HCT116 (cell line): Measurements from ENCODE around the gene BRD9. TPM values are rescaled to one million over a fixed set of nuclear protein-coding genes. Genes with fewer than 3 reads are reported as not detected.

Experiments used
- ATAC-seq: fragments of 200-7000 bp; cut with Tn5 transposase; 2 replicates; pipeline ENCODE4 v1.9.1; 2020; ENCODE audit warnings: mild to moderate bottlenecking, moderate library complexity
- BruUV-seq: library from RNA; stranded (reverse); fragments of 400-500 nt; replicated peaks from 2 replicates; lab custom pipeline; 2021; lab: Mats Ljungman, UMichigan
- CTCF ChIA-PET: fragments of 300-600 bp; sonication (Branson Sonifier 250); formaldehyde crosslinking; loops from one replicate; lab custom pipeline; 2021; ENCODE audit warnings: antibody characterized with exemption; lab: Charles Lee
- POLR2A ChIA-PET: fragments of 300-600, 350-600 bp; sonication (Branson Sonifier 250); formaldehyde crosslinking; loops from one replicate; lab custom pipeline; 2021; ENCODE audit warnings: antibody characterized with exemption; lab: Charles Lee
- RAD21 ChIA-PET, 2 experiments: fragments of 300-600 bp; sonication (Branson Sonifier 250); formaldehyde crosslinking; loops; one replicate each; lab custom pipeline; 2023; ENCODE audit warnings: low total read pairs in 2 of 2; ENCODE audit not compliant: uncharacterized antibody in 2 of 2, unreplicated experiment in 2 of 2, low non-redundant PET in 1 of 2; lab: Charles Lee
- DNase-seq: peaks from one replicate; pipeline ENCODE4 v3.0.0-alpha.2; 2010; ENCODE audit warnings: low read depth, low spot score
- H2AFZ ChIP-seq: fragments of 200-600 bp; shearing (Covaris generic), sonication (generic); 2 replicates; pipeline ENCODE4 v1.6.1; 2017; ENCODE audit warnings: low read depth, mixed run types, mixed read lengths, antibody characterized with exemption, low read length; ENCODE audit not compliant: poor library complexity, severe bottlenecking
- H3K27ac ChIP-seq: 2 replicates; pipeline ENCODE4 v1.5.1; 2012; ENCODE audit warnings: low read depth, low read length
- H3K27me3 ChIP-seq: fragments of 200-600 bp; sonication (generic); 2 replicates; pipeline ENCODE4 v1.6.1; 2016; ENCODE audit warnings: mixed run types, low read length, mixed read lengths; ENCODE audit not compliant: insufficient read depth
- H3K36me3 ChIP-seq, 2 experiments: fragments of 200-500 bp in 1 of 2; fragments of 200-600 bp in 1 of 2; sonication (Bioruptor generic) in 1 of 2; sonication (generic) in 1 of 2; 2 replicates each; pipeline versions ENCODE4 v1.5.1 to v1.6.1; 2014 to 2016; ENCODE audit warnings: low read length in 2 of 2, inconsistent platforms in 1 of 2, mixed read lengths in 1 of 2, mixed run types in 1 of 2; ENCODE audit not compliant: insufficient read depth in 2 of 2, control insufficient read depth in 1 of 2
- H3K4me1 ChIP-seq, 2 experiments: fragments of 200-600 bp in 1 of 2; sonication (generic) in 1 of 2; 2 replicates each; pipeline versions ENCODE4 v1.5.1 to v1.6.1; 2012 to 2017; ENCODE audit warnings: low read length in 2 of 2, inconsistent platforms in 1 of 2, mild to moderate bottlenecking in 1 of 2, mixed read lengths in 1 of 2, mixed run types in 1 of 2, moderate library complexity in 1 of 2; ENCODE audit not compliant: insufficient read depth in 2 of 2, control insufficient read depth in 1 of 2
- H3K4me2 ChIP-seq: fragments of 200-600 bp; sonication (generic); 2 replicates; pipeline ENCODE4 v1.6.1; 2017; ENCODE audit warnings: mixed run types, low read length, mixed read lengths
- H3K4me3 ChIP-seq, 2 experiments: fragments of 200-600 bp in 1 of 2; sonication (generic) in 1 of 2; replicated peaks in 1 of 2; 2 replicates each; pipeline ENCODE4 v1.5.1; 2011 to 2016; ENCODE audit warnings: low read length in 2 of 2, control low read depth in 1 of 2, low read depth in 1 of 2, mild to moderate bottlenecking in 1 of 2, mixed read lengths in 1 of 2, mixed run types in 1 of 2
- H3K79me2 ChIP-seq: fragments of 200-600 bp; sonication (generic); 2 replicates; pipeline ENCODE4 v1.6.1; 2017; ENCODE audit warnings: mild to moderate bottlenecking, mixed run types, low read length, moderate library complexity, mixed read lengths; ENCODE audit not compliant: insufficient read depth
- H3K9ac ChIP-seq: fragments of 200-600 bp; sonication (generic); 2 replicates; pipeline ENCODE4 v1.6.1; 2016; ENCODE audit warnings: low read length, mixed read lengths
- H3K9me2 ChIP-seq: fragments of 200-600 bp; sonication (generic), shearing (Covaris generic); 2 replicates; pipeline ENCODE4 v1.6.1; 2017; ENCODE audit warnings: mixed run types, mild to moderate bottlenecking, moderate library complexity; ENCODE audit not compliant: insufficient read depth
- H3K9me3 ChIP-seq, 2 experiments: fragments of 200-500 bp in 1 of 2; fragments of 200-600 bp in 1 of 2; sonication (Bioruptor generic) in 1 of 2; sonication (generic) in 1 of 2; 2 replicates each; pipeline ENCODE4 v1.6.1; 2014 to 2017; ENCODE audit warnings: low read length in 2 of 2, mixed read lengths in 2 of 2, inconsistent platforms in 1 of 2, low read depth in 1 of 2, mild to moderate bottlenecking in 1 of 2, mixed run types in 1 of 2, moderate library complexity in 1 of 2; ENCODE audit not compliant: control insufficient read depth in 1 of 2, insufficient read depth in 1 of 2
- H4K20me1 ChIP-seq: fragments of 200-600 bp; sonication (generic), shearing (Covaris generic); 2 replicates; pipeline ENCODE4 v1.6.1; 2017; ENCODE audit warnings: mixed run types, mild to moderate bottlenecking, moderate library complexity; ENCODE audit not compliant: insufficient read depth
- EGR1 ChIP-seq: IDR thresholded peaks from 2 replicates; pipeline ENCODE4 v1.6.1; 2012; ENCODE audit warnings: low read depth
- ELF1 ChIP-seq: IDR thresholded peaks from 2 replicates; pipeline ENCODE4 v1.6.1; 2012; ENCODE audit warnings: low read depth, borderline replicate concordance
- EZH2phosphoT487 ChIP-seq: fragments of 200-600 bp; IDR thresholded peaks from 2 replicates; pipeline ENCODE4 v1.6.1; 2018; ENCODE audit warnings: antibody characterized with exemption, borderline replicate concordance
- JUND ChIP-seq: IDR thresholded peaks from 2 replicates; pipeline ENCODE4 v1.6.1; 2012
- POLR2A ChIP-seq: IDR thresholded peaks from 2 replicates; pipeline ENCODE4 v1.7.0; 2011; ENCODE audit warnings: borderline replicate concordance; ENCODE audit not compliant: insufficient read depth, insufficient read length; ENCODE audit errors: extremely low read depth
- POLR2AphosphoS5 ChIP-seq: IDR thresholded peaks from 2 replicates; pipeline ENCODE4 v1.6.1; 2011; ENCODE audit warnings: mild to moderate bottlenecking, low read depth, low read length, moderate library complexity
- SRF ChIP-seq: IDR thresholded peaks from 2 replicates; pipeline ENCODE4 v1.6.1; 2012; ENCODE audit warnings: low read depth
- ZFX ChIP-seq: fragments of 450-650 bp; IDR thresholded peaks from 2 replicates; pipeline ENCODE4 v1.6.1; 2017
- intact Hi-C: fragments of 100-400 bp; cut with micrococcal nuclease; formaldehyde crosslinking; loops from 2 replicates; pipeline ENCODE4 v1.10.0; 2022
- total RNA-seq: library from RNA; stranded (reverse); gene quantifications from one replicate; pipeline ENCODE4 v1.2.1, GENCODE V29; 2021; ENCODE audit not compliant: unreplicated experiment
- TF ChIP-seq, protein P1 (sequence below): IDR thresholded peaks from 2 replicates; pipeline ENCODE4 v1.6.1; 2012
- TF ChIP-seq, protein P2 (sequence below): IDR thresholded peaks from 2 replicates; pipeline ENCODE4 v1.6.1; 2012; ENCODE audit warnings: low read depth
- TF ChIP-seq, protein P3 (sequence below): IDR thresholded peaks from 2 replicates; pipeline ENCODE4 v1.6.1; 2011; ENCODE audit warnings: mild to moderate bottlenecking, low read length, moderate library complexity; ENCODE audit not compliant: insufficient replicate concordance; ENCODE audit errors: extremely low read depth

The BRD9 gene
- total RNA-seq, 1 experiment from 2014 or later = 54.6 TPM

DNA sequence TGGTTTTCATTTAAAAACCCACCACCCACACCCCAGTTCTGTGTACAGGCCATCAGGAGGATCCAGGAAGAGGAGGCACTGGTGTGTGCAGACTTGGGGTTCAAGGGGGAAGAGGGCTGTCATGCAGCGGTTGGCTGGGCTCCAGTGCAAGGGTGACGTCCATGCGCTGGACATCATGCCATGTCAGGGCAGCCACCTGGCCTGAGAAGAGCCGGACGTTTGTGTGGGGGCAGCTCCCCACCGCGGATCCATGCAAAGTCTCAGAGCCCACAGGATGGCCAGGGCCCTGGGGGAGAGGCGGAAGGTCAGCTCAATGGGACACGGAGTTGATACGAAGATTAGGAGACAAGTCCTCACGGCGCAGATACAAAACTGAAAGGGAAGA lies 11.1 kb downstream of the BRD9 start:
- H3K27me3 ChIP-seq = no peaks in the 10 kb centered on the region
- RAD21 ChIA-PET = no interaction called here
- no peak overlapping the region for H2AFZ ChIP-seq
- no peak for TF ChIP-seq ELF1
- TF ChIP-seq, protein P1, sequence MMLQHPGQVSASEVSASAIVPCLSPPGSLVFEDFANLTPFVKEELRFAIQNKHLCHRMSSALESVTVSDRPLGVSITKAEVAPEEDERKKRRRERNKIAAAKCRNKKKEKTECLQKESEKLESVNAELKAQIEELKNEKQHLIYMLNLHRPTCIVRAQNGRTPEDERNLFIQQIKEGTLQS = no peak
- TF ChIP-seq, protein P2, sequence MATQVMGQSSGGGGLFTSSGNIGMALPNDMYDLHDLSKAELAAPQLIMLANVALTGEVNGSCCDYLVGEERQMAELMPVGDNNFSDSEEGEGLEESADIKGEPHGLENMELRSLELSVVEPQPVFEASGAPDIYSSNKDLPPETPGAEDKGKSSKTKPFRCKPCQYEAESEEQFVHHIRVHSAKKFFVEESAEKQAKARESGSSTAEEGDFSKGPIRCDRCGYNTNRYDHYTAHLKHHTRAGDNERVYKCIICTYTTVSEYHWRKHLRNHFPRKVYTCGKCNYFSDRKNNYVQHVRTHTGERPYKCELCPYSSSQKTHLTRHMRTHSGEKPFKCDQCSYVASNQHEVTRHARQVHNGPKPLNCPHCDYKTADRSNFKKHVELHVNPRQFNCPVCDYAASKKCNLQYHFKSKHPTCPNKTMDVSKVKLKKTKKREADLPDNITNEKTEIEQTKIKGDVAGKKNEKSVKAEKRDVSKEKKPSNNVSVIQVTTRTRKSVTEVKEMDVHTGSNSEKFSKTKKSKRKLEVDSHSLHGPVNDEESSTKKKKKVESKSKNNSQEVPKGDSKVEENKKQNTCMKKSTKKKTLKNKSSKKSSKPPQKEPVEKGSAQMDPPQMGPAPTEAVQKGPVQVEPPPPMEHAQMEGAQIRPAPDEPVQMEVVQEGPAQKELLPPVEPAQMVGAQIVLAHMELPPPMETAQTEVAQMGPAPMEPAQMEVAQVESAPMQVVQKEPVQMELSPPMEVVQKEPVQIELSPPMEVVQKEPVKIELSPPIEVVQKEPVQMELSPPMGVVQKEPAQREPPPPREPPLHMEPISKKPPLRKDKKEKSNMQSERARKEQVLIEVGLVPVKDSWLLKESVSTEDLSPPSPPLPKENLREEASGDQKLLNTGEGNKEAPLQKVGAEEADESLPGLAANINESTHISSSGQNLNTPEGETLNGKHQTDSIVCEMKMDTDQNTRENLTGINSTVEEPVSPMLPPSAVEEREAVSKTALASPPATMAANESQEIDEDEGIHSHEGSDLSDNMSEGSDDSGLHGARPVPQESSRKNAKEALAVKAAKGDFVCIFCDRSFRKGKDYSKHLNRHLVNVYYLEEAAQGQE = no peak
- no peak for TF ChIP-seq POLR2A
- TF ChIP-seq, protein P3, sequence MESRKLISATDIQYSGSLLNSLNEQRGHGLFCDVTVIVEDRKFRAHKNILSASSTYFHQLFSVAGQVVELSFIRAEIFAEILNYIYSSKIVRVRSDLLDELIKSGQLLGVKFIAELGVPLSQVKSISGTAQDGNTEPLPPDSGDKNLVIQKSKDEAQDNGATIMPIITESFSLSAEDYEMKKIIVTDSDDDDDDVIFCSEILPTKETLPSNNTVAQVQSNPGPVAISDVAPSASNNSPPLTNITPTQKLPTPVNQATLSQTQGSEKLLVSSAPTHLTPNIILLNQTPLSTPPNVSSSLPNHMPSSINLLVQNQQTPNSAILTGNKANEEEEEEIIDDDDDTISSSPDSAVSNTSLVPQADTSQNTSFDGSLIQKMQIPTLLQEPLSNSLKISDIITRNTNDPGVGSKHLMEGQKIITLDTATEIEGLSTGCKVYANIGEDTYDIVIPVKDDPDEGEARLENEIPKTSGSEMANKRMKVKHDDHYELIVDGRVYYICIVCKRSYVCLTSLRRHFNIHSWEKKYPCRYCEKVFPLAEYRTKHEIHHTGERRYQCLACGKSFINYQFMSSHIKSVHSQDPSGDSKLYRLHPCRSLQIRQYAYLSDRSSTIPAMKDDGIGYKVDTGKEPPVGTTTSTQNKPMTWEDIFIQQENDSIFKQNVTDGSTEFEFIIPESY = no peak
- no peak for TF ChIP-seq EGR1
- TF ChIP-seq EZH2phosphoT487 = no peak
- no peak for TF ChIP-seq JUND
- TF ChIP-seq POLR2AphosphoS5 = no peak
- TF ChIP-seq SRF = no peak
- TF ChIP-seq ZFX = no peak
- TF ChIP-seq, all 23 proteins: peak for 0
- peaks cover 62% of the 10 kb centered on the region for H3K79me2 ChIP-seq
- DNase-seq (no peak), ATAC-seq (no peak)
- H3K9ac ChIP-seq = no peak overlapping the region
- CTCF ChIA-PET = no interaction called here
- no peaks in the 10 kb centered on the region; the same call in 1 of the 2 replicates for H4K20me1 ChIP-seq
- H3K27ac ChIP-seq = no peak overlapping the region
- no peaks in the 10 kb centered on the region for H3K9me3 ChIP-seq
- peaks cover 57 to 67% of the 10 kb centered on the region in 2 experiments for H3K36me3 ChIP-seq
- H3K4me2 ChIP-seq = no peak overlapping the region
- H3K9me2 ChIP-seq = no peaks in the 10 kb centered on the region
- H3K4me1 ChIP-seq = no peaks in the 10 kb centered on the region
- no TSS peak for BruUV-seq
- intact Hi-C loops = no loop called here
- no peak overlapping the region for H3K4me3 ChIP-seq
- POLR2A ChIA-PET = no interaction called here
